22Rv1 (cell line): Measurements from ENCODE around the gene RPS19BP1.

Source experiments
- ZFX ChIP-seq: fragments of 450-650 bp; IDR thresholded peaks from 2 replicates; pipeline ENCODE4 v1.6.1; 2017; ENCODE audit warnings: antibody characterized with exemption, borderline replicate concordance
- TF ChIP-seq, protein P1 (sequence below): fragments of 450-650 bp; IDR thresholded peaks from 2 replicates; pipeline ENCODE4 v1.5.1; 2017; ENCODE audit warnings: mild to moderate bottlenecking

GRCh38 chr22:39518996-39519680 is 13.4 kb downstream of the RPS19BP1 start:
- TF ChIP-seq, protein P1, sequence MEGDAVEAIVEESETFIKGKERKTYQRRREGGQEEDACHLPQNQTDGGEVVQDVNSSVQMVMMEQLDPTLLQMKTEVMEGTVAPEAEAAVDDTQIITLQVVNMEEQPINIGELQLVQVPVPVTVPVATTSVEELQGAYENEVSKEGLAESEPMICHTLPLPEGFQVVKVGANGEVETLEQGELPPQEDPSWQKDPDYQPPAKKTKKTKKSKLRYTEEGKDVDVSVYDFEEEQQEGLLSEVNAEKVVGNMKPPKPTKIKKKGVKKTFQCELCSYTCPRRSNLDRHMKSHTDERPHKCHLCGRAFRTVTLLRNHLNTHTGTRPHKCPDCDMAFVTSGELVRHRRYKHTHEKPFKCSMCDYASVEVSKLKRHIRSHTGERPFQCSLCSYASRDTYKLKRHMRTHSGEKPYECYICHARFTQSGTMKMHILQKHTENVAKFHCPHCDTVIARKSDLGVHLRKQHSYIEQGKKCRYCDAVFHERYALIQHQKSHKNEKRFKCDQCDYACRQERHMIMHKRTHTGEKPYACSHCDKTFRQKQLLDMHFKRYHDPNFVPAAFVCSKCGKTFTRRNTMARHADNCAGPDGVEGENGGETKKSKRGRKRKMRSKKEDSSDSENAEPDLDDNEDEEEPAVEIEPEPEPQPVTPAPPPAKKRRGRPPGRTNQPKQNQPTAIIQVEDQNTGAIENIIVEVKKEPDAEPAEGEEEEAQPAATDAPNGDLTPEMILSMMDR = no peak
- no peak for TF ChIP-seq ZFX
